ENCODE measurements around the gene TRAPPC2. TPM values are rescaled to one million over a fixed set of nuclear protein-coding genes. Genes with fewer than 3 reads are reported as not detected.
A peak's percentile ranks its signal among the peaks of the same experiment; 100 is the strongest.

The TRAPPC2 gene
- total and polyA plus RNA-seq, 2 of the 4 experiments (the other 2 are of a cell fraction) = 11.3 to 13.8 TPM

DNA sequence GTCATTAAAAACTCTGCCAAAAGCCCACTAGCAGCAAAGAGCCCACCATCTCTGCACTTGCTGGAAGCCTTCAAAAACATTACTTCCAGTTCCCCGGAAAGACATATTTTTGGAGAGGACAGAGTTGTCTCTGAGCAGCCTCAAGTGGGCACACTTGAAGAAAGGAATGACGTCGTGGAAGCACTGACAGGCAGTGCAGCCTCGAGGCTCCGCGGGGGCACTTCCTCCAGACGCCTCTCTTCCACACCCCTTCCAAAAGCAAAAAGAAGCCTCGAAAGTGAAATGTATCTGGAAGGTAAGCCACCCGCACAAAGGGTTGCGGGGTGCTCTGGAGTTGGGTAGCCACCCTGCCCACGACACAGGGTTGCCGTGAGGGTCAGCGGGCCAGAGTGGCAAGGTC, 26.0 kb upstream of the TRAPPC2 start (continued):
- TF ChIP-seq CEBPB (IDR thresholded peaks at IDR 0.05; ENCODE audit: low read depth, low read length) = no peak

DNA sequence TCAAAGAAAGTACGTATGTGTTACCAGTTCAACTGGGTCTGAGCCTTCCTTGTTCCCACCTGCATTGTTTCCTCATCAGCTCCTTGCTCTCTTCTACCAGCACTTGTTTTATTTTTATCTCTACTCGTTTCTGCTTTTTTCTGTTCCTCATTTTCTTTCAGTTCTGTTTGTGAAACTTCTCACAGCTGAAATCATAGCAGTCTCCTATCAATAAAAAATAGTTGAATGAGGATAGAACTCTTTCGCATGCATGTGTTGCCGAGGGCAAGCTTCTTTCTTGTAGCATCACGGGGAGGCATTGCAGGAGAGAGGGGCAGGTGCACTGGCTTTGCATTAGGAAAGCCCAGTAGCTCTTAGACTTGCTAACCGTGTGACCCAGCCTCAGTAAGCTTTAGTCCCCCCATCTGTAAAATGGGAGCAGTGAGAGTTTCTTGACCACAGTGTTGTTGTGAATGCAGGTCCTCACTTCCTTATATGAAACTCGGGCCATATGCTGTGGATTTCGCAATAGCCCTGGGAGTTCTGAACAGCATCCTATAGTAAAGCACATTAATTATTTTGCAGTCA, 24.8 kb upstream of the TRAPPC2 start:
- no peak overlapping the region for H3K4me2 ChIP-seq (ENCODE audit: low read depth, low read length)
- no peak overlapping the region for H4K8ac ChIP-seq (ENCODE audit: low read depth in 2 of 2, low read length in 2 of 2)
- peaks cover 17% of the 10 kb centered on the region for H3K36me3 ChIP-seq (ENCODE audit: control insufficient read depth, insufficient read depth, low read length)
- H3K9me1 ChIP-seq (ENCODE audit: insufficient read depth, low read length) = no peaks in the 10 kb centered on the region
- H4K5ac ChIP-seq (ENCODE audit: low read depth, low read length) = no peak overlapping the region
- no peak overlapping the region for H3K56ac ChIP-seq (ENCODE audit: extremely low read depth, insufficient read depth, low read length)
- TF ChIP-seq CEBPB (IDR thresholded peaks at IDR 0.05; ENCODE audit: low read depth, low read length) = peak; percentile 90
- TF ChIP-seq, protein P1, sequence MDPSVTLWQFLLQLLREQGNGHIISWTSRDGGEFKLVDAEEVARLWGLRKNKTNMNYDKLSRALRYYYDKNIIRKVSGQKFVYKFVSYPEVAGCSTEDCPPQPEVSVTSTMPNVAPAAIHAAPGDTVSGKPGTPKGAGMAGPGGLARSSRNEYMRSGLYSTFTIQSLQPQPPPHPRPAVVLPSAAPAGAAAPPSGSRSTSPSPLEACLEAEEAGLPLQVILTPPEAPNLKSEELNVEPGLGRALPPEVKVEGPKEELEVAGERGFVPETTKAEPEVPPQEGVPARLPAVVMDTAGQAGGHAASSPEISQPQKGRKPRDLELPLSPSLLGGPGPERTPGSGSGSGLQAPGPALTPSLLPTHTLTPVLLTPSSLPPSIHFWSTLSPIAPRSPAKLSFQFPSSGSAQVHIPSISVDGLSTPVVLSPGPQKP (IDR thresholded peaks at IDR 0.05; ENCODE audit: borderline replicate concordance, low read depth, low read length) = no peak
- H3K27ac ChIP-seq (ENCODE audit: insufficient read depth, low read length) = no peak overlapping the region
- H3K18ac ChIP-seq (ENCODE audit: low read depth, low read length) = no peak overlapping the region
- DNase-seq = no peak
- H3K4me1 ChIP-seq (ENCODE audit: control insufficient read depth, insufficient read depth, low read length) = no peaks in the 10 kb centered on the region
- BruUV-seq (replicated peaks) = no TSS peak
- H3K9me3 ChIP-seq (ENCODE audit: control insufficient read depth, insufficient read depth, low read length) = no peaks in the 10 kb centered on the region
- H2AFZ ChIP-seq (replicated peaks; ENCODE audit: low read length, poor library complexity) = no peak overlapping the region
- no peaks in the 10 kb centered on the region for H4K20me1 ChIP-seq (ENCODE audit: insufficient read depth, low read length)
- H3K79me1 ChIP-seq (ENCODE audit: low read depth in 1 of 2, low read length in 2 of 2) = no peaks in the 10 kb centered on the region
- no peak overlapping the region for H2BK15ac ChIP-seq (ENCODE audit: low read depth, low read length)
- H2BK5ac ChIP-seq (ENCODE audit: low read depth, low read length, poor library complexity, severe bottlenecking) = no peak overlapping the region
- no peak overlapping the region for H3K4me3 ChIP-seq (ENCODE audit: insufficient read depth, low read depth, low read length)
- H3K27me3 ChIP-seq (ENCODE audit: control insufficient read depth, insufficient read depth, low read length) = no peaks in the 10 kb centered on the region
- H4K91ac ChIP-seq (ENCODE audit: insufficient read depth, low read depth, low read length) = no peak overlapping the region
- H3K4ac ChIP-seq (ENCODE audit: low read depth, low read length) = no peak overlapping the region
- intact Hi-C loops (cut with micrococcal nuclease) (no loop called here), in situ Hi-C loops (cut with MboI; ENCODE audit: low sequenced_read_pairs) (no loop called here), dilution Hi-C loops (cut with HindIII; ENCODE audit: low sequenced_read_pairs, unreplicated experiment) (no loop called here)
- H2AK9ac ChIP-seq (replicated peaks; ENCODE audit: low read depth, low read length, poor library complexity) = no peak overlapping the region
- WGBS, 2 experiments (ENCODE audit: extremely low coverage in 2 of 2, insufficient read length in 1 of 2) = no CpG with 5 or more reads among the region's 8 CpGs
- no peak overlapping the region for H2BK120ac ChIP-seq (ENCODE audit: low read depth, low read length)
- ATAC-seq (ENCODE audit: low read depth) = no peak
- H3K9ac ChIP-seq (ENCODE audit: low read depth, low read length) = no peak overlapping the region
- ChIA-PET POLR2A (ENCODE audit: unreplicated experiment) (no interaction called here), CTCF (interaction anchor here (0.8 kb wide), 1 partner anchor 12 kb away, joined by 4 read pairs; no protein-coding TSS in a partner anchor)
- H2AK5ac ChIP-seq (ENCODE audit: low read depth, low read length) = no peak overlapping the region
- H3K23ac ChIP-seq (ENCODE audit: low read depth, low read length) = no peak overlapping the region
- no peak overlapping the region for H2BK20ac ChIP-seq (ENCODE audit: low read depth, low read length)
- H3K14ac ChIP-seq (replicated peaks; ENCODE audit: low read depth, low read length) = no peak overlapping the region
